C4-2B (cell line): ENCODE data around the gene TRUB2.

Experiments used
- H3K27ac ChIP-seq: fragments of 450-650 bp; 2 replicates; pipeline ENCODE4 v1.5.1; 2017
- ZFX ChIP-seq: fragments of 450-650 bp; IDR thresholded peaks from 2 replicates; pipeline ENCODE4 v1.6.1; 2017
- TF ChIP-seq, protein P1 (sequence below): fragments of 450-650 bp; conservative IDR thresholded peaks from 2 replicates; pipeline ENCODE4 v1.5.1; 2017; ENCODE audit warnings: mild to moderate bottlenecking

Gene TRUB2

DNA sequence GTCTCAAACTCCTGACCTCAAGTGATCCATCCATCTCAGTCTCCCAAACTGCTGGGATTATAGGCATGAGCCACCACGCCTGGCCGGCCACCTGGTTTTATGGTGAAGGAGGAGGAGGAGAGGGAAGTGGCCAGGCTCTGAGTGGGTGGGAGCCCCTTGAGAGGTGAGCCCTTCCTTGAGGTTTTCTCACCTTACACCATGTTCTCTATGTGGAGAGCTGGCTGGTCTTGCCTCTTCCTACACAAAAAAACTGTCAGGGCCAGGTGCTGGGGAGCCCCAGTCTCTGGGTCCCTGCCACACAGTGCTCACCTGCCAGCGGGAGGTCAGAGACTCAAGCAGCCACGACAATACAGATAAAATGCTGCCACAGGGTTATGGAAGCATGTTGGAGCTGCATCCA, 28.1 kb downstream of the TRUB2 start:
- H3K27ac ChIP-seq: no peak overlapping the region
- no peak for TF ChIP-seq ZFX
- TF ChIP-seq, protein P1, sequence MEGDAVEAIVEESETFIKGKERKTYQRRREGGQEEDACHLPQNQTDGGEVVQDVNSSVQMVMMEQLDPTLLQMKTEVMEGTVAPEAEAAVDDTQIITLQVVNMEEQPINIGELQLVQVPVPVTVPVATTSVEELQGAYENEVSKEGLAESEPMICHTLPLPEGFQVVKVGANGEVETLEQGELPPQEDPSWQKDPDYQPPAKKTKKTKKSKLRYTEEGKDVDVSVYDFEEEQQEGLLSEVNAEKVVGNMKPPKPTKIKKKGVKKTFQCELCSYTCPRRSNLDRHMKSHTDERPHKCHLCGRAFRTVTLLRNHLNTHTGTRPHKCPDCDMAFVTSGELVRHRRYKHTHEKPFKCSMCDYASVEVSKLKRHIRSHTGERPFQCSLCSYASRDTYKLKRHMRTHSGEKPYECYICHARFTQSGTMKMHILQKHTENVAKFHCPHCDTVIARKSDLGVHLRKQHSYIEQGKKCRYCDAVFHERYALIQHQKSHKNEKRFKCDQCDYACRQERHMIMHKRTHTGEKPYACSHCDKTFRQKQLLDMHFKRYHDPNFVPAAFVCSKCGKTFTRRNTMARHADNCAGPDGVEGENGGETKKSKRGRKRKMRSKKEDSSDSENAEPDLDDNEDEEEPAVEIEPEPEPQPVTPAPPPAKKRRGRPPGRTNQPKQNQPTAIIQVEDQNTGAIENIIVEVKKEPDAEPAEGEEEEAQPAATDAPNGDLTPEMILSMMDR: no peak

DNA sequence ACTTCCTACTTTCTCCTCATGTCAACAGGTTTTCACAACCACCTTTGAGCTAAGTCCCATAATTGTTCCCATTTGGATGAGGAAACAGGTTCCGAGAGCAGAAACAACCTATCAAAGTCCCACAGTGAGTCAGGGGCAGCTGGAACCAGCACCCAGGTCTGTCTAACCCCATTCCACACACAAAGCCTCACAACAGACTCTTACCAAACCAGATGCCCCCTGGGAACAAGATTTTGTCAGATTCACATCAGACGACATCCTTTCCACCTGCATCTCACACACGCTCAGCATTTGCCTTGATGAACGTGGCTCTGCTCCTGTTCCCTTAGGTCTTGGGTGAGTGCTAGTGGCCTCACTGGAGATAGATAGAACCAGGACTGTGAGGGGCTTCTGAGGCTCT, 29.2 kb downstream of the TRUB2 start:
- H3K27ac ChIP-seq: no peak overlapping the region
- TF ChIP-seq, protein P1: no peak
- no peak for TF ChIP-seq ZFX

DNA sequence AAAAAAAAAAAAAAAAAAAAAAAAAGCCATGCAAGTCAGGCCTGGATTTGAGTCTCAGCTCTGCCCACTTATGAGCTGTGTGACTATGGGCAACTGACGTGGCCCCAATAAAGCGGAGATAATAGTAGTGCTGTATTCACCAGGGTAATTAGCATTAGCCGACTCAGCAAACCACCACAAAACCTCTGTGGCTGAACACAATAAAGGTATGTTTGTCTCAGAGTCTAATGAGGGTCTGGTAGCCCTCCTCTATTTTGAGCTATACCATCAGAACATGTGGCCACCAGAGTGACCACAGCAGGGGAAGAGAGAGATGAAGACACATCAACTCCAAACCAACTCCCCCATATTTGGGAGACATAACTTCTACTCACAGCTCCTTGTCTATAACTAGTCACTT, 30.2 kb downstream of the TRUB2 start:
- no peak for TF ChIP-seq ZFX
- TF ChIP-seq, protein P1: no peak
- no peak overlapping the region for H3K27ac ChIP-seq

DNA sequence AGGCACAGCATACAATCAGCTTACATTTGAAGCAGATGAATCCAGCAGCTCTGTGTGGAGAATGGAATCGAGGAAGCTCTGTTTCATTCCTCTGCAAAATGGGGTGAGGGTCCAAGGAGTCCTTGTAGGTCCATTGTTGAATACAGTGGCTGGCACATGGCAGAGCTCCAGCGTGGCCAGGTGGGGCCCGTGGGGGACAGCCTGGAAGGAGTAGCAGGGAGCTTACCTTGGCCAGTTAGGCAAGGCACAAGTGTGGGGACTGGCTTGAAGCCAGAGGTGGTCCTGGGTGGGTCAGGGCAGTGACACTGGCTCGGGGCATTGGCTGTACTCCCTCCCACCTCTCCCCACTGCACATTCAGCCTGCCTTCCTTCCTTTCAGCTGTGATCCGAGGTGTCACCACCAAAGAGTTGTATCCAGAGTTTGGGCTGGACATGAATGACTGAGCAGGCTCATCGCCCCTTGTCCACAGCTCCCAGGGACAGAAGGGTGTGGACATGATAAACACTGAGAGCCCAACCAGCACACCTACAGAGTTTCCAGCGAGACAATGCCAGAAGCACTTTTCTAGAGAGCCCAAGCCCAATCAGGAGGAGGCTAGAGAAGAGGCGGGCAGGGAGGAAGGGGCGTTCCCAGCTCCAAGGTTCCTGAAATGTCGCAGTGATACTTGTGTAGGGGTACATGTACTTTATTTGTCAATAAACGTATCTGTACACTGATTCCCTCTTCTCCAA, 33.8 kb downstream of the TRUB2 start:
- no peak for TF ChIP-seq ZFX
- TF ChIP-seq, protein P1: no peak
- no peak overlapping the region for H3K27ac ChIP-seq

DNA sequence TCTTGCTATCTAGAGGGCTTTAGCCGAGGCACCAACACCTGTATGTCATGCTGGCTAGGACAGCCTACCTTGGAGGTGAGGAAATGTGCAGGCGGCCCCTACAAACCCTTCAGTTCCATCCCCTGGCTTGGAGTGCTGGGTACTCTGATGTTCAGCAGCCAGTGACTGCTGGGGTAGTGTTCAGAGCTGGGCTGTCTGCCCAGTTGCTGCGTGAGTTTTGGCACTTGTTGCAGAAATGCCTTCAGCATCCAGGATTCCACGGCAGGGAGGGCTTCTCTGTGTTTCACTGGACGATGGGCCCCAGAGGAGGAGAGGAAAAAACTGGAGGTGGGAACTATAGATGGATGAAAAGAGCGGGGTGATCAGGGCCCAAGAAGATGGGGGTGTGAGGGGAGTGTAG, 35.8 kb downstream of the TRUB2 start:
- no peak overlapping the region for H3K27ac ChIP-seq
- TF ChIP-seq, protein P1: no peak
- no peak for TF ChIP-seq ZFX

DNA sequence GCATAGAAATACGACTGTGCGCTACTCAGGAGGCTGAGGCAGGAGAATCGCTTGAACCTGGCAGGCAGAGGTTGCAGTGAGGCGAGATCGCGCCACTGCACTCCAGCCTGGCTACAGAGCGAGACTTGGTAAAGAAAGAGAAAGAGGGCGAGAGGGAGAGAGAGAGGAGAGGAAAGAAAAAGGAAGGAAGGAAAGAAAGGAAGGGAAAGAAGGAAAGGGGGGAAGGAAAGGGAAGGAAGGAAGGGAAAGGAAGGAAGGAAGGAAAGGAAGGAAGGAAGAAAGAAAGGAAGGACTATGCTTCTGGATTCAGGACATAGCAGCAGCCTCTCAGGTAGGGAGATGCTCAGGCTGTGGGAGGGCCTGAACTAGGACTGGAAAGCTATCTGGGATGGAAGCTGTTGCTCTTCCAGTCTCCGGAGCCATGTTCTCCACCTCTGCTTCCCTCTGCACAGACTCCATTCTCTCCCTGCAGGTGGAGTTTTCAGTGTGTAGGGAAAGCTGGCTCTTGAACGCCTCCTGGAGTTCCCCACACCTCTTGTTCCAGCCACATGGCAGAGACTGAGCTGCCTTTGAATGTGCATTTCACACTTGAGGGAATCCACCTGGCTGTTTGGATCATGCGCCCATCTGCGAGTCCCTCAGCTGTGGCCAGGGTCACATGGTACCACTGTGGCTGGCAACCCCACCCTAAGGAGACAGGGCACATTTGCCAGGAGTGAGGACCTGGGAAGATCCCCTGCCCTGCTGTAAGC, 37.0 kb downstream of the TRUB2 start:
- H3K27ac ChIP-seq: no peak overlapping the region
- TF ChIP-seq, protein P1: no peak
- TF ChIP-seq ZFX: no peak

DNA sequence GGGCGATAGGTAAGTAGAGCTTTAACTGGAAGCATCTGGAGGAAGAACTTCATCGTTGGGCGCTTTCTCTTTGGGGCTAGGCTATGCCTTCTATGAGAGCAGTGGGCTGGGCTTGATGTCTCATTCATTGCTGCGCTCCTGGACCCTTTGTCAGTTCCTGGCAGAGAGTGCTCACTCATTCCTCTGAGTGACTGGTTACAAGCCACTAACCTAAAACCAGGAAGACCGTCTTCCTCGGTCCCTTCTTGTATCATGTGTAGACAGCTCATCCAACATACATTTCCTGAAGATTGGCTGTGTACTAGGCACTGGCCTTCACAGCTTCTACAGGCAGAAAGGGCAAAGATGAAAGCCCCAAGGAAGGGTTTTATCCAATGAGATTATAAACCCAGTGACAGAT, 39.7 kb downstream of the TRUB2 start:
- no peak overlapping the region for H3K27ac ChIP-seq
- TF ChIP-seq, protein P1: no peak
- TF ChIP-seq ZFX: no peak
